ENCODE data around the gene ANKS4B.

- TF ChIP-seq CTCF (optimal IDR thresholded peaks at IDR 0.05 in 1 of 3, IDR thresholded peaks at IDR 0.05 in 1 of 3, conservative IDR thresholded peaks at IDR 0.05 in 1 of 3; ENCODE audit: extremely low read depth in 1 of 3, insufficient read depth in 2 of 3, low read length in 3 of 3) (no peak), EZH2 (IDR thresholded peaks at IDR 0.05; ENCODE audit: low read length) (no peak)
These were observed 44.2 kb upstream of the ANKS4B start for GRCh38 chr16:21189311-21189710.

All from keratinocyte (primary cell).